GM21526 (cell line): ENCODE measurements around the gene SEC14L1.

ENCODE experiments used
- ATAC-seq: cut with Tn5 transposase; IDR thresholded peaks from one replicate; pipeline ENCODE4 v1.9.1; 2021; ENCODE audit warnings: moderate library complexity; ENCODE audit not compliant: unreplicated experiment, low FRiP score

The SEC14L1 gene

GRCh38 chr17:77186141-77186604 is 45.4 kb downstream of the SEC14L1 start:
- no peak for ATAC-seq

DNA sequence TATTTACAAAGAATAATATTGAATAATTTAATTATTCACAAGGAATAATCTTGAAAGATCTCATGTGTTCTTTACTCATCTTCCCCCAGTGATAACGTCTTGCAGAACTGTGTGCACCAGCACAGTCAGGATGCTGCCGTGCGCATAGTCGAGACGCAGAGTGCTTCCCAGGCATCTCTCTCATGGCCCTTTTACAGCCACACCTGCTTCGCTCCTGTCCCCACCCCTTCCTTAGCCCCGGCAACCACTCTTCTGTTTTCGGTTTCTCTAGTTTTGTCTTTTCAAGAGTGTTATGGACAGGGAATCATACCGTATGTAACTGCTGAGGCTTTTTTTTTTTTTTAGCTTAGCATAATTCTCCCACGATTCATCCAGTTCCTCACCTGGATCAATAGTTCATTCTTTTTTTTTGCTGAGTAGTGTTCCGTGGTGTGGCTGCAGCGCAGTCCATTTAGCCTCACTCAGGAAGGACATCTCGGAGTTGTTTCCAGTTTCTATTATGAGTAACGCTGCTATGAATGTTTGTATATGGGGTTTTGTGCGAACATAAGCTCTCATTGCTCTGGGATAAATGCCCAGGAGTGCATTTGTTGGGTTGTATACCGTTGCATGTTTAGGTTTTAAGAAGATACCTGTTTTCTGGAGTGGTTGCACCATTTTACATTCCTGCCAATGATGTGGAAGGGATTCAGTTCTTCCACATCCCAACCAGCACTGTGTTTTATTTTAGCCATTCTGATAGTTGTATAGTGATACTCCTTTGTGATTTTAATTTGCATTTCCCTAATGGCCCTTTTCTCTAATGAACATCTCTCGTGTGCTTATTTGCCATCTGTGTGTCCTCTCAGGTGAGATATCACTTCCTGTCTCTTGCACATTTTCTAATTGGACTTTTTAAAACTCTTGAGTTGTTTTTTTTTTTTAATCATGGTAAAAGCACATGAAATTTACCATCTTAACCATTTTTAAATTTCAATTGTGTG is 47.6 kb downstream of the SEC14L1 start:
- no peak for ATAC-seq

DNA sequence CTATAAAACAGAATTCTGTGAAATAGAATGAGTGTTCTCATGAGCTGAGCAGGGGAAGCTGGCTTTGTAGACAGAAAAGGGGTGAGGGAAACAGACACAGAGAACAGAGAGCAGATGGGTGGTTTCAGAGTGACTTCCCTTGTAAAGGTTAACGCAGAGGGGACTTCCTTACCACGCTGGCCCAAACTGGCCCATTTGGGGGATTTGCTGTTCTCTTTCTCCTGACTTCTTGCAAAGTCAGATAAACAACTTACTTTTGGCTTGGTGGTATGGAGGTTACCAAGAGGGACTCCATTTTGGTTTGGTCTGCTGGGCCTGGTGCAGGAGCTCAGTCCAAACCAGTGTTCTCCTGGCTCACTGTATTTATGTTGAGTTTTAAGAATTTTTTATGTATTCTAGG is 48.4 kb downstream of the SEC14L1 start:
- no peak for ATAC-seq

GRCh38 chr17:77190576-77190975 is 49.8 kb downstream of the SEC14L1 start:
- ATAC-seq, result no peak

GRCh38 chr17:77191244-77191643 is 50.5 kb downstream of the SEC14L1 start:
- ATAC-seq, result no peak

GRCh38 chr17:77193653-77194052 is 52.9 kb downstream of the SEC14L1 start:
- no peak for ATAC-seq

- ATAC-seq, result no peak
Measured at GRCh38 chr17:77194179-77194578, 53.4 kb downstream of the SEC14L1 start.

GRCh38 chr17:77196251-77196650 is 55.5 kb downstream of the SEC14L1 start:
- no peak for ATAC-seq

DNA sequence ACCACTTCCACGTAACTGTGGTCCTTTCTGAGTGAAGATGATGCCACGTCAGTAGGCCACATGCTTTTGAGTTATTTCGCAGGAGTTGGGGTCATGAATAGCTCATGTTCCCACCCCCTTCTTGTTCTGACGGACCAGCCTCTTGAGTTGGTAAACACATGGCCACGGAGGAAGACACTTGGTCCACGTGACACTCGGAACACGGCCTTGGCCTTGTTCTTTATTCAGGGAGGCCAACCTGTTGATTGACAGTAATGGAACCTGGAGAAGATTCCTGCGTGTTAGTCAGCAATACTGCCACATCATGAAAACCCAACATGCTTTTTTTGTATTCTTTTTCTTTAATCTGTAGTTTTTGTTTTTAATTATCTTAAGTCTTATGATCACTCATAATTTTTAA is 56.3 kb downstream of the SEC14L1 start:
- ATAC-seq, result no peak

- no peak for ATAC-seq
Measured at GRCh38 chr17:77200711-77201110, 59.9 kb downstream of the SEC14L1 start.

GRCh38 chr17:77203436-77203835 is 62.7 kb downstream of the SEC14L1 start:
- no peak for ATAC-seq

DNA sequence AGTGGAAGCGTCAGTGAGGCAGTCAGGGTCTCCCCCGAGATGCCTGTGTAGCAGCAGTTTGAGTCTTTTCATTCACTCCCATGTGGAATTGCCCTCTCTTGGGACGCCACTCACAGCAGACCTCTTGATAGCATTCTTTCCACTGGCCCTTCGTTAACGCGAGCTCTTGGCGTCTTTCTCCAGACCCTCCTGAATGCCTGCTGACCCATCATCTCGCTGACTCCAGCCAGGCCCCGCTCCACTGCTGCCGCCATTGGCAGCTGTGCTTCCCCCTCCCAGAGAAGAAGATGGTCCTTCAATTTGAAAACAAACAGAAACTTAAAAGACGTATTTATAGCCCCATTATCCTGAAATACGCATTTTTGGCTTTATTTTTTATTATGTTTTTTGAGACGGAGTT is 63.1 kb downstream of the SEC14L1 start:
- ATAC-seq, result no peak

DNA sequence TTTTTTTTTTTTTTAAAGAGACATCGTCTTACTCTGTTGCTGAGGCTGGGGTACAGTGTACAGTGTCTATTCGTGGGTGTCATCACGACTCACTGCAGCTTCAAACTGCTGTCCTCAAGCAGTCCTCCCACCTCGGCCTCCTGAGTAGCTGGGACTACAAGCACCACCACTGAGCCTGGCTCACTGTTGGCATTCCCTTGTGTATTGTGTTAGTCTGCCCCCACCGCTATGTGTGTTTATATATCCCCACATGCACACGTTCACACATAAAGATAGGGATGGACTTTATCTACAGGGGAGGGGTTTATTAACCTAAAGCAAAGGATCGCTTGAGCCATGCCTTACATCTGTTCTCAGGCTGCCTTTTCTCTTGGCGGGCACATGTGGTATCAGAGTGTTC is 63.8 kb downstream of the SEC14L1 start:
- no peak for ATAC-seq

GRCh38 chr17:77205396-77206125 is 64.8 kb downstream of the SEC14L1 start:
- ATAC-seq, result no peak

DNA sequence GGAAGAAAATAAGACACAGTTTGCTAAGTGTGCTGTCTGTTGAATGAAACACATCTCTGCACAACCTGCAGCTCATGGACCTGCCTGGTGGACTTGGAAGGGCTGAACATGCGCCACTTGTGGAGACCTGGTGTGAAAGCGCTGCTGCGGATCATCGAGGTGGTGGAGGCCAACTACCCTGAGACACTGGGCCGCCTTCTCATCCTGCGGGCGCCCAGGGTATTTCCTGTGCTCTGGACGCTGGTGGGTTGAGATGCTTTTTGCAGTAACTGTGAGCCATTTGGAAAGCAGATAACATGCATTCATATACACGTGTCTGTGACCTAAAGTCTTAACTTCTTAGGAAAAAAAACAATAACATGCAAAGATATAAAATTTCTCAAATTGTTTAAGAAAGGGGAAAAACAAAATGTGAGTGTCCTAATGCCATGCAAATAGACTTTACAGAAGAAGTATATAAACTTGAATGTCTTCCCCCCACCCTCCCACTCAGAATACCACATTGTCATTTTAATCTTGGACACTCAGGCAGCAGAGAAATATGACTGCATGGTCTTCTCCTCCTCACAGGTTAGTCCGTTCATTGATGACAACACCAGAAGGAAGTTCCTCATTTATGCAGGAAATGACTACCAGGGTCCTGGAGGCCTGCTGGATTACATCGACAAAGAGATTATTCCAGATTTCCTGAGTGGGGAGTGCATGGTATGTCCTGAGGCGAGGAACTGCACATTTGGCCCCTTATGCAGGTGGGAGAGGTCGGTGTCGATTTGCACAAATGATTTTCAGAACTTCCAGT is 65.6 kb downstream of the SEC14L1 start:
- ATAC-seq, result no peak

- ATAC-seq, result no peak
Measured at GRCh38 chr17:77207689-77208216, 67.0 kb downstream of the SEC14L1 start.

- ATAC-seq, result no peak
Measured at GRCh38 chr17:77208217-77208808, 67.5 kb downstream of the SEC14L1 start.

- no peak for ATAC-seq
Measured at GRCh38 chr17:77208856-77209255, 68.1 kb downstream of the SEC14L1 start.

DNA sequence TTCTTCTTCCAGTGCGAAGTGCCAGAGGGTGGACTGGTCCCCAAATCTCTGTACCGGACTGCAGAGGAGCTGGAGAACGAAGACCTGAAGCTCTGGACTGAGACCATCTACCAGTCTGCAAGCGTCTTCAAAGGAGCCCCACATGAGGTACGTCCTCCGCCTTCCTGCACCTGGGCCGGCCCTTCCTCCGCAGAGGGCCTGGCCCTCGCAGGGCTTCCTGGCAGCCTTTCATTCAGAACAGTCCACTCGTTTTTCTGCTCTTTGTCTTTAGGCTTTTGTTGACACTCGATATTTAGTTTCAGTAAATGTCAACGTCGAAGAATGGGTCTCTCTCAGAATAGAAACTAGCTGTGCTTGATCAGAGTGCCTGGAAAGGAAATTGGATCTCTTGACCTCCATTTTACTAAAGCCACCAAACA is 68.6 kb downstream of the SEC14L1 start:
- ATAC-seq, result no peak

DNA sequence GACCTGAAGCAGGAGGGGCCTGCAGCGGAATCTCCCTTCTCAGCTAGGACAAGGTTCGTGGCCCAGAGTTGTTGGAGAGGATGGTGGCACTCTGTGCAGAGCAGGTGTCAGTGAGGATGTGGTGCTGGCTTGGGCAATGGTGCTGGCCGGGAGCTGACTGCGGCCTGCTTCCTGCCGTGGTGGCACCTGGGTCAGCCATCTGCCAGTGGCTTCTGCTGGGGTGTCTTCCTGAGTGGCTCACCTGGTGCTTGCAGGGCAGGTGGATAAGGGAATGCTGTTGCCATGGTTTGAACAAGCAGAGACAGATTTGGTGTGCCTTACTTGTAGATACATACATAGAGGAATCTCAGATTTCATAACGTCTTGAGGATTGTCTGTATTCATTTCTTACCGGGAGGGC is 69.6 kb downstream of the SEC14L1 start:
- ATAC-seq, result no peak
